HCEC 1CT (cell line): ENCODE data around the gene SNAP23.

Experiments used
- DNase-seq: peaks from one replicate; pipeline ENCODE4 v3.0.0-alpha.2; 2017

SNAP23 gene

GRCh38 chr15:42495361-42496212 lies at the start of gene SNAP23:
Gene SNAP23 (plus strand): TSS chr15:42495634. CDS start chr15:42511847, 16,213 bp downstream.
- peak; percentile 95 for DNase-seq

- no peak for DNase-seq
Measured at GRCh38 chr15:42447599-42447998, 47.8 kb upstream of the SNAP23 start.

- no peak for DNase-seq
Measured at GRCh38 chr15:42448281-42448680, 47.2 kb upstream of the SNAP23 start.

GRCh38 chr15:42449770-42450424 lies 45.5 kb upstream of the SNAP23 start:
- DNase-seq, result no peak

- no peak for DNase-seq
Measured at GRCh38 chr15:42450425-42450790, 45.0 kb upstream of the SNAP23 start.

GRCh38 chr15:42453826-42454225 lies 41.6 kb upstream of the SNAP23 start:
- no peak for DNase-seq

- DNase-seq, result no peak
Measured at GRCh38 chr15:42456531-42456930, 38.9 kb upstream of the SNAP23 start.

DNA sequence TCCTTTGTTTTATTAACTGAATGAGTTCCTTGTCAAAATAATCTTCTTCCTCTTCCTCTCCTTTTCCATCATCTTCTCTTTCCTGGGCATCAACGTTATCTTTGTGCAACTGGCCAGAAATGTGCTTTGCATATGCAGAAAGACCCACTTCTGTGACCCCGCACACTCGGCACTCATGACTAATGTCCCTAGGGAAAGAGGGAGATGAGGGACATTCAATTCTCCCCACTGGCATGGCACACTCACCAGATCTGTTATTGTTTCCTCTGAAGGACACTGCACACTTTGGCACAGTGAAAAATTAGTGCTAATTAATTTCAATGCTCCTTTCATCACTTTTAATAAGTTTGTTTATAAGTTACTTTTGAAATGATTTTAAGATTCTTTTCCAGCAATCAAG lies 38.5 kb upstream of the SNAP23 start:
- no peak for DNase-seq

DNA sequence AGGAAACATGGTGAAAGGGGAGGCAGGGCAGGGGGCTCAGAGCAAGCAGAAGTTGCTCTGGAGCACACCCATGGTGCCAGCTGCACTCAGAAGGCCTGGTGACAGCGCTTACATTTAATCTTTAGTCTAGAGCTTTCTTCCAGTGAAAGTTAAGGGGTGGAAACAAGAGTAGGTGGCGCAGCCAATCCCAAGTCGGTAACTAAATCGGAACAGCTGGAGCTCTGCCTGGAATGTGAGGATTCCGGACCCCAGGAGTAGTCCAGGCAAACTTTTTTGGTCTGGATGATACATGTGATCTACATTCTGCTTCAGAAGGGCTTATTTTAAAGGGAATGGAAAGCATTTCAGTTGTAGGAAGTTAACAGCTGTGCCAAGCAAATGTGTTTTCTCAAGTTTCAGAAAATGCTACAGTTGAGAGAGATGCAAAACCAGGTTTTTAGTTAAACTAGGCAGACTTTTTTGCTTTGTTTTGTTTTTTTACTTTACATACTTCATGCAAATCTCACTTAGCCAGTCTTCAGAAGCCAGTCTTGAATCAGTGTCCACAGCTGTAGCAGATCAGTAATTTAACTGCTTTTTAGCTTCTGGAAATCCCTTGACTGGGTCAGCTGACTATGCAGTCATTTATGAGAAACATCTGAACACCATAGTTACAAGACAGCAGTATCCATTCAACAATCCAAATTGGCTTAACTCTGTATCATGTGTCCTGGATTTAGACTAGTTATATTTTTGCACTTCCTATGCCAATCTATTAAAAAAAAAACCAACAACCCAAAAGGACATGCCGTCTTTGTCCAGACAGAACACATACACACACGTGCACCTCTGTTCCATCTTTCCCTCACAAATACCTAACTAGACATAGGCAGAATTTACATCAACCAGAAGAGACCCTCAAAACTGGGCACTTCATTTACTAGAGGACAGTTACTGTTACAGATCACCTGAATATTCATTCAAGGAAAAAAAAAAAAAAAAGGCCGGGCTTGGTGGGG lies 37.7 kb upstream of the SNAP23 start:
- DNase-seq, result peak; percentile 88

DNA sequence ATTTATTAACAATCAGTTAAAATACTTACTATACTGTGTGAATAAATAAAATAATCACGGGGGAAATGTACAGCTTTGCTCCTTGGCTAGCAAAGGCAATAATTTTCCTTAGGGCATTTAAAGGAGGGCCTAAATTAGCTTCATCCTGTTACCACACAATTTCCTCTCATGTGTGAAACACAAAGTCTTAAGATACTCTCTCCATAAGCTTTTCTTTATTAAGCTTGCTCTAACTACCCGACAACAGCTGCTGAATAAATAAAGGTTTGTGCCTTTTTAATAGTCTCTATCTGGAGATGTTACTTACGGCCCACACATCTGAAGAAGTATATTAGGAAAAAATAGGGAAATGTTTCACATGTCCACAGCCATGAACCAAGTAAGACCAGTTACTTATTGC lies 34.2 kb upstream of the SNAP23 start:
- no peak for DNase-seq

- no peak for DNase-seq
Measured at GRCh38 chr15:42465520-42466259, 29.7 kb upstream of the SNAP23 start.

GRCh38 chr15:42471002-42471401 lies 24.4 kb upstream of the SNAP23 start:
- no peak for DNase-seq

DNA sequence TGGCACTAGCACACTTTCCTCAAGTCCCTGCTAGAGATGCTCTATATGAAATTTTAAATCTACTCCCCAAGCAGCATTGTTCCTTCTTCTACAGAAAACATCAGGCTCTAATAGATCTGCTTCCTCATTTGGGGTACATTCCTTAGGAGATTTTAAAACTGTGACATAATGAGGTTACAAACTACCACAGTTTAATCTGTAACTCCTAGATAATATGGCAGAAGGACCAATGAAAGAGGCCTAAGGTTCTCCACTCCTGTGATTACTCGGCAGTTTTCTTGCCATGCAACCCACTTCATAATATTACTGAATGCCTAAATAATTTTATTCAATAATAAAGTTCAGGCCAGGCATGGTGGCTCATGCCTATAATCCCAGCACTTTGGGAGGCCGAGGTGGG lies 20.6 kb upstream of the SNAP23 start:
- no peak for DNase-seq

DNA sequence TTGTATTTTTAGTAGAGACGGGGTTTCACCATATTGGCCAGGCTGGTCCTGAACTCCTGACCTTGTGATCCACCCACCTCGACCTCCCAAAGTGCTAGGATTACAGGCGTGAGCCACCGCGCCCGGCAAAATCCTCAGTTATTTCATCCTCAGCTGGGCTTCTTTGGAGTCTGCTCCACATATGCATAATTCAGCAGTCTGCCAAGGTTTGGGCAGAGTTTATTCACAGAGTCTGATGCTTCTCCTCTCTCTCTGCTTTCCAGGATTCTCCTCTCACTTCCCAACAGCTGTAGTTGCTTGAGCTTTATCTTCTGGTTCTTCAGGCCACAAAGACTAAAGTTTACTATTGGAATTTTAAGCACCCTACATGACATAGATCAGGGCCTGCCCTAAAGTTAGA lies 12.7 kb upstream of the SNAP23 start:
- no peak for DNase-seq

DNA sequence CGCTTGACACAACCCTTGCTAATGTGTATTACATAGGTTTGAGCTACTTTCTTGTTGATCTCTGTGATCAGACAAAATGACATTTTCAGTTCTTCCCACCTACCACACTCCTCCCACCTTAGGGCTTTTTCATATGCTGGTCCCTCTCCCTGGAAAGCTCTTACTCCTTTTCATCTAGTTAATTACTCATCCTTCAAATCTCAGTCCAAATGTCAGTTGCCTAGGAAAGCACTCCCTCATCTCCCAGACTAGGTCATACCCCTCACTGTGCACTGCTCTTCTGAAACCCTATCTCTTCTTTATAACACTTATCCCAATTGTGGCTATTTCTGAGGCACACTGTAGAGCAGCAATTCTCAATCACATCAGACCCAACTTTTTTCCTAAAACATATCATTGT lies 11.8 kb upstream of the SNAP23 start:
- no peak for DNase-seq

- peak; percentile 8 for DNase-seq
Measured at GRCh38 chr15:42490291-42490670, 5.2 kb upstream of the SNAP23 start.

- DNase-seq, result peak; percentile 92
Measured at GRCh38 chr15:42490671-42491538, 4.5 kb upstream of the SNAP23 start, which contains the start of gene ZNF106. Gene ZNF106 (minus strand): TSS chr15:42491141. CDS start chr15:42472289, 18,852 bp downstream.

DNA sequence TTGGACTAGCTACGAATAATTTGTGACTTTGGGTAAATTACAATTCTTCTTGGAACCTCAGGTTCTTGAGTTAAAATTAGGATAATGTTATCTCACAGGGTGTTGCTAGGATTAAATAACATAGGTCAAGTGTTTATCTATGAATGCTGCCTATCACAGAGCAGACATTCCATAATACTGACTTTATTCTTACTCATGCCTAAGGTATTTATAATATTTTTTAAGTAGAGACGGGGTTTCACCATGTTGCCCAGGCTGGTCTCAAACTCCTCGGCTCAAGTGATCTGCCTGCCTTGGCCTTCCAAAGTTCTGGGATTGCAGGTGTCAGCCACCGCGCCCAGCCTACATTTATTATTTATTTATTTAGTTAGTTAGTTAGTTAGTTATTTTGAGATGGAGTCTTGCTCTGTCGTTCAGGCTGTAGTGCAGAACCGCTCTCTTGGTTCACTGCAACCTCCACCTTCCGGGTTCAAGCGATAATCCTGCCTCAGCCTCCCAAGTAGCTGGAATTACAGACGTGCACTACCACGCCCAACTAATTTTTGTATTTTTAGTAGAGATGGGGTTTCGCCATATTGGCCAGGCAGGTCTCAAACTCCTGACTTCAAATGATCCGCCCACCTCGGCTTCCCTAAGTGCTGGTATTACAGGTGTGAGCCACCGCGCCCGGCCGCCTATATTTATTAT lies 3.8 kb upstream of the SNAP23 start:
- DNase-seq, result peak; percentile 72

DNA sequence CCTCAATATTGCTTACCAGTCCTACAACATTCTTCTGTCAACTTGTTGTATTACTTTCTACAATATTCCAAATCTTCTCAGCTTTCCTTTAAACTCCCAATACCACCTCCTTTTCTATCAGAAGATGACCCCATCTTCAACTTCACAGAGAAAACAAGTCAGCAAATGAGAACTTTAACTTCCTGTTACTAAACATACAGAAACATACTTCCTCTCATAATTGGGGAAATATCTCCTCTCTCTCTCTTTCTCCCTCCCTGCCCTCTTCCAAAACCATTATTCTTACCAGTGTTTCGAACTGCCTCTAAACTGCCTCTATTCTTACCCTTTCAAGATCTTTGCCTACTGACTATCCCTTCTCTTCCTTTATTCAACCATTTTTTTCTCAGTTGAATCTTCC lies 1.8 kb upstream of the SNAP23 start:
- no peak for DNase-seq

DNA sequence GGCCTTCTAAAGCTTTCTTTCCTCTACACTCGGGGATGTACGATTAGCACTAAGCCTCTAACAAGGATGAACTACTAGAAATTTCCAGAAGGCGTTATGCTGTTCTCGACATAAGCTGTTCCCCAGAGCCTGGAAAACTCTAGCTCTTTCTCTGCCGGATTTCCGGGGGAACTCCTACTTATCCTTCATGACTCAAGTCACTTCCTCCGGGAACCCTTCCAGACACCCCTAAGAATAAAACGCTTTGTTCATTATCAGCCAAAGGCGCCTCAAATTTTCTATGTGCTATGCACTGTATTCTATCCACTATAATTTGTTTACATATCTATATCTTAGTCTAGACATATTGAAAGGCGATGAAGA lies 455 bp upstream of the SNAP23 start:
- peak; percentile 72 for DNase-seq
